OCI-M2 (cell line): ENCODE results near the gene CEP20.
"Not testable (repeated sequence)": the region's sequence is repeated elsewhere in the genome, so short reads cannot be mapped to it uniquely, and the experiment has no call there.

Experiments used
- DNase-seq: peaks from one replicate; lab custom pipeline; 2025; ENCODE audit not compliant: unreplicated experiment; lab: John Stamatoyannopoulos, UW

The CEP20 gene

GRCh38 chr16:15858921-15859668 is 29.3 kb downstream of the CEP20 start:
- no peak for DNase-seq

DNA sequence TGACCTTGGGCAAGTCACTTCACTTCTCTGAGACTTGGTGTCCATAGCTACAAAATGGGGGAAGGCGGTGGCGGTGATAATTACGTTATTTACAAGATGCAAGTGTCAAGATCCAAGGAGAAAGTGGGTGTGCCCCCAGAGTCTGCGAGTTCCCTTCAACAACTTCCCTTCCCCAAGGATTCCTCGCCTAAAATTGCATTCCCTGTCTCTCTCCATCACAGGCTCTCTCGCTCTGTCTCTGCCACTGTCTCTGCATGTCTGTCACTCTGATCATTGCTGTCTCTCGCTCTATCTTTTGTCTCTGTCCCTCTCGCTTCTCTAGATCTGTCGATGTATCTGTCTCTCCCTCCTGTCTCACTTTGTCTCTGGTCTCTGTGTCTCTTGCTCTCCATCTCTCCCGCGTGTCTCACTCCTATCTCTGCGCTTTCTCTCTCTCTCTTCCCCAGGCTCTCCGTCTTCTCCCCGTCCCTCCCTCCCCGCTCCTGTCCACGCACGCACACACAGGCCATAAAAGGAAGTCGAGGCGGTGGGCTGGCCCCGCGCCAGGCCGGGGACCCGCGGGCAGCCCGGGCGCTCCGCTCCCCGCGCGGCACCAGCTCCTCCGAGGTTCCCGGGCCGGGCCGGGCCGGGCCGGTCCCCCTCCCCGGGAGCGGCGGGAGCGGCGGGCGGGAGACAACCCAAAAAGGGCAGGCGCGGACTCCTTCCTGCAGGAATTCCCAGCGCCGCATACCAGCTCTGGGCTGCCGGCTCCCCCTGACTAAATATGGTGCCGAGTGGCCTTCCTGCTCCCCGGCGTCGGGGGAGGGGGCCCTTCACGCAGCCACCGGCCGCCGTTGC is 30.5 kb downstream of the CEP20 start:
- no peak for DNase-seq

DNA sequence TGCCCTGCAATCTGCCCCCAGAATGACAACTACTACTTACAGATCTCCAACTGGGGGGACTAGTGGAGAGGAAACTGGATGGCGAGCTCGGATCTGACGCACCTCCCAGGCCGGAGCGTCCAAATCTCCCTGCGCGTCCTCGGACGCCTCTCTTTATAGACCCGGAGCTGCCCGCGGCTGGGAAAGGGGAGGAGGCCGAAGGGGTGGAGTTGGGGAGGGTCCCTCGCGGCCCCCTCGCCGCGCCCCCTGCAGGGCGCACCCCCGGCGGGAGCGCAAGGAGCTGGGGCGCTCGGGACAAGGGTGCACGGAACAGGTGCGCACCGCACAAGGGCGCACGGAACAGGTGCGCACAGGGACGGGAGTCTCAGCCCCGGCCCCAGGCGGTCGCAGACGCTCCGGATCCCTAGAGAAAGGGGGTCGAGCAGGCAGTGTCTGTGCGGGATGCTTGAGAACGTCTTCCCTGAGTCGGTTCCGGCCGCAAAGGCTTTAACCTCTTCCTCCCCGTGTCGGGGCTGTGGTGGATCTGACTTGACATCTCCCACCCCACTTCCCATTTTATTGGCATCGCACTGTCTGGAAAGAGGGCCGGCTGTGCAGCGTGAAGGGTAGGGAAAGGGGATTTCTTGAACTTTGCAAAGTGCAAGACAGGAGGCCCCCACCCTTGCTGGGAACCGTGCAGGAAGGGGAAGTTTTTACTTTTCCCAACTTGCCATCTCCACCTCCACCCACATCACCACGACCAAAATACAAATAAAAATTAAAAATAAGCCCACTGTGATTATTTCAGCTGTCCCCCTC is 31.3 kb downstream of the CEP20 start, which contains the start of gene MYH11:
Gene MYH11, minus strand, starts transcription at position 128 of the 798 bp plus-strand sequence. CDS start 18,776 bp downstream, outside the sequence.
- DNase-seq, result no peak

GRCh38 chr16:15856182-15856581 is 32.2 kb downstream of the CEP20 start:
- DNase-seq, result no peak

DNA sequence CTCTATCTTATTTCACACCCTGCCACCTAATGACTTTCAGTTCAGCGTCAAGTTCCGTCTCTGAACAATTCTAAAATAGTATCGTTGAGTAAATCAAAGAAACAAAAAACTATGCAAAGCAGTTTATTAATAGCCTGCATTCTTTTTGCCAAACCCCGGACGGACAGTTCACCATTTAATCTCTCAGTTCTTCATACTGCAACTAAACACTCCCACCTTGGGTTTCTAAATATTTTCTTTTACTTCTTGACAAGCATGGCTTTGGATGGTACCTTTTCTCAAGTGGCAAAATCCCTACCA is 32.7 kb downstream of the CEP20 start:
- DNase-seq, result no peak

DNA sequence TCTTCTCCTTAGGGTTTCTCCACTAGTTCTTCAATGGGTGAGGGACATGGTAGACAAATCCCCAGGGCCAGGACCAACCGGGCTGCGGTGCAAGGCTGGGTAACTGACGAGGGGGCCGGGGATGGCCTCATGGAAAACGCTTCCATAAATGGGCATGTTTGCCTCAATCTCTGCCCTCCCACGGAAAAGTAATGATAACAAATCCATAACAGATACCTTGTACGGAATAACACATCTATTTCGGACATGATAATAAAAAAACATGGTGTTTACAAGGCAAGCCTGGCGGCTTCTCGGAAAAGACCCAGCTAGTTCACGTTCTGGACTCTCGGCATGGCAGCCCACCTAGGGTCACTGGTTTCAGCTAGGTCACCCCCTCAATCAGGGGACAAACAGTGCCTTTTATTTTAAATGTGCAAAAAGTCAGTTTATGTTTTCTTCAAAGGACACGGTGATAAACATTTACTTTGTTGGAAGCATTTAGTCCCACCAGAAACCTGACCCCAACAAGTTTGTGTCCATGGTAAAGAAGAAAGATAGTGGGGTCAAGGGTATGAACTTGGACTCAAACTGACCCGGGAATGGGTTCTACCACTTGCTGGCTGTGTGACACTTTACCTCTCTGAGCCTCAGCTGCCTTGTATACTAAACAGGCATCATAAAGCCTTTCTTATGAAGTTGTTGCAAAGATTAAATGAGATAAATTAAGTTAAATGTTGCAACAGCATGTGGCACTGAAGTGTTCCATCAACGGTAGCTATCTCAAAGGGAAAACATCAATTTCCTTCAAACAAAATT is 33.3 kb downstream of the CEP20 start:
- DNase-seq, result no peak

DNA sequence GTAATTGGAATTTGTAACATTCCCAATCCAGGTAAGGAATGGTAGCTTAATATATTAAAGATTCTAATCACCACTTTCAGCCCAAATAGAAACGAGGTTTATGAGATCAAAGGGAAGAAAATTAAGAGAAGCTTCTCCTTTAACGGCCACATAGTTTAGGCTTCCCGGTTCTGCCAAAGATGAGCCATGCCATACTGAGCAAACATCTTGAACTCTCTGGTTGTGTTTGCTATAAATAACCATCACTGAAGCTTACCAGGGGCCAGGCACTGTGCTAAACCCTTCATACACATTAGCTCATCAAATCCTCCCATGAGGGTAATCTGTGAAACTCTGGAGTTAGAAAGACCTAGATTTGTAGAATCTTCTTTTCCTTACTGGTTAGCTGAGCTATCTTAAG is 34.3 kb downstream of the CEP20 start:
- no peak for DNase-seq

DNA sequence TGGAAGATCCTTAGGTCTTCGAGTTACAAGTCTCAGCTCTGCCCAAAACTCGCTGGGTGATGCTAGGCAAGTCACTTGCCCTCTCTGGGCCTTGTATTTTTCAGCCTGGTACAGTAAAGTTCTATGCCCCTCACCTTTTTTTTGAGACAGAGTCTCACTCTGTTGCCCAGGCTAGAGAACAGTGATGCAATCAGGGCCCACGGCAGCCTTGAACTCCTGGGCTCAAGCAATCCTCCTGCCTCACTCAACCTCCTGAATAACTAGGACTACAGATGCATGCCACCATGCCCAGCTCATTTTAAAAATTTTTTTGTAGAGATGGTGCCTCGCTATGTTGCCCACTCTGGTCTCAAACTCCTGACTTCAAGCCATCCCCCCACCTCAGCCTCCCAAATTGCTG is 35.4 kb downstream of the CEP20 start:
- no peak for DNase-seq

DNA sequence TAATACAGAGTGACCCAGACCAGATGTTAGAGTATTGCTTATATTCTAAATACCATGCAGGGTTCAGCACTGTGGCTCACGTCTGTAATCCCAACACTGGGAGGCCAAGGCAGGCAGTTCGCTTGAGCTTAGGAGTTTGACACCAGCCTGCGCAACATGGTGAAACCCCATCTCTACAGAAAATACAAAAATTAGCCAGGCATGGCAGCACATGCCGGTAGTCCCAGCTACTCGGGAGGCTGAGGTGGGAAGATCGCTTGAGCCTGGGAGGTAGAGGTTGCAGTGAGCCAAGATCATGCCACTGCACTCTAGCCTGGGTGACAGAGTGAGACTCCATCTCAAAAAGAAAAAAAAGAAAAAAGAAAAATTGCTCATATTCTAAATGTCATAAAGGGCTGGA is 37.8 kb downstream of the CEP20 start:
- not testable (repeated sequence) for DNase-seq

GRCh38 chr16:15849209-15849981 is 39.0 kb downstream of the CEP20 start:
- DNase-seq, result no peak

GRCh38 chr16:15847611-15848175 is 40.7 kb downstream of the CEP20 start:
- DNase-seq, result no peak

DNA sequence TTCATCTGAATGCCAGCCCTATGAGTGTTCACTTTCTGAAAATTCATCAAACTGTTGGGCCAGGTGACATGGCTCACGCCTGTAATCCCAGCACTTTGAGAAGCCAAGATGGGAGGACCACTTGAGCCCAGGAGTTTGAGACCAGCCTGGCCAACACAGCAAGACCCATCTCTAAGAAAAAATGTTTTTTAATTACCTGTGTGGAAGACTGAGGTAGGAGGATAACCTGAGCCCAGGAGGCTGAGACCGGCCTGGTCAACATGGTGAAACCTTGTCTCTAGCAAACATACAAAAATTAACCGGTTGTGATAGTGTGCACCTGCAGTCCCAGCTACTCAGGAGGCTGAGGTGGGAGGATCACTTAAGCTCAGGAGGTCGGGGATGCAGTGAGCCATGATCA is 41.9 kb downstream of the CEP20 start:
- no peak for DNase-seq

DNA sequence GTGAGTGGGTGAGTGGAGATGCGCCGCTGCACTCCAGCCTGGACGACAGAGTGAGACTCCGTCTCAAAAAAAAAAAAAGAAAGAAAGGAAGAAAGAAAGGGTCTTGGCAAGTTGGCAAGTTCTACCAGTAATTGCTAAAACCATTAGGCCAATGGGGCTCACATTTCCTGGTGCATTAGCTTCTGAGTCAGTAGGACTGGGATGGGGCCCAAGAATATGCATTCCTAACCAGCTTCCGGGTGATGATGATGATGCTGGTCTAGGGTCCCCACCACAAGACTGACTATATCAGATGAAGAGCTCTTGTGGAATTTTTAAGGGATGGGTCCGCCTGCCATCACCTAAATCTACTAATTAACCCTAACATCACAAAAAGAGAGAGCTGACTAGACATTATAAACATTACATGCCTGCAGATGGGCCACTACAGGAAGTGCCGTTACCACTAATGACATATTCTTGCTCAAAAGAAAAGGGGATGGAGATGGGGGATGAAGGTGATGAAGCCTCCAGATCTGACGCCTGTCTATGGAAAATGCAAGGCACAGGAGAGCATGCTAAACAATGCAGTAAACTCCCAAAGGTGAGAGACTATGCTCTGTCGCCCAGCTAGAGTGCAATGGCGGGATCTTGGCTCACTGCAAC is 44.6 kb downstream of the CEP20 start:
- DNase-seq, result no peak

- DNase-seq, result not testable (repeated sequence)
Observed at GRCh38 chr16:15839204-15839603, 49.2 kb downstream of the CEP20 start.

GRCh38 chr16:15837761-15838160 is 50.6 kb downstream of the CEP20 start:
- DNase-seq, result no peak

DNA sequence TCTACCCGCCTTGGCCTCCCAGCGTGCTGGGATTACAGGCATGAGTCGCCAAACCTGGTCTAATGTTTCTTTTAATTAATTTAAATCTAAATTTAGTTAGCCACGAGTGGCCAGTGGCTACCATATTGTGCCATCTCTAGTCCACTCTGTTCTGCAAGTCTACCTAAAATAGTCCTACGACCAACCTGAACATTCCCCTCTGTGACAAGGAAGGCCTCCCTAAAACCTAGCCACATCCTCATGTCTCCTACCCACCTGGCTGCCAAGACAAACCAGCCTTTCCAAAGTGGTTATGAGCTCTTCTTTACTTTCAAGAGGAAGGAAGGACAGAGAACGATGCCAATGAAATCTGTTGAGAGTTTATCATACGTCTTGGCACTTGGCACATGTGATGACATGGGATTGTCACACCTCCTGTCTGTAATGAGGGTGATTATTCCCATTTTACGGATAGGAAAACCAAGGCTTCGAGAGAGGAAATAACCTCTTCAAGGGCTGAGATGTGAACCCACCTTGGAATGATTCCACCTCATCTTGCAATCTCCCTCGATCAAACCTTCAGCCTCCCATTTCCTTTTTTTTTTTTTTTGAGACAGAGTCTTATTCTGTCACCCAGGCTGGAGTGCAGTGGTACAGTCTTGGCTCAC is 51.3 kb downstream of the CEP20 start:
- DNase-seq, result no peak

DNA sequence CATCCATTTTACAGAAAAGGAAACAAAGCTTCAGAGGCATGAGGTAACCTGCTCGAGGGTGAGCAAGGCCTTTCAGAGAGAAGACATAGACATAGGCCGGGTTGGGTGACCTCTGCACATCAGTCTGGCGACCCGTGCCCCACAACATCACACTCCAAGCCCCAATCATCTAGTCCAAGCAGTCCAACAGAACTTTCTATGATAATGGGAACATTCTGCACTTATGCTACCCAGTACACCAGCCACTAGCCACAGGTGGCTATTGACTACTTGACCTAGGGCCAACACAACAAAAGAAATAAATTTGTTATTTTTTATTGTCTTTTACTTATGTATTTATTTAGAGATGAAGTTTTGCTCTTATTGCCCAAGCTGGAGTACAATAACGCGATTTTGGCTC is 52.3 kb downstream of the CEP20 start:
- DNase-seq, result no peak

DNA sequence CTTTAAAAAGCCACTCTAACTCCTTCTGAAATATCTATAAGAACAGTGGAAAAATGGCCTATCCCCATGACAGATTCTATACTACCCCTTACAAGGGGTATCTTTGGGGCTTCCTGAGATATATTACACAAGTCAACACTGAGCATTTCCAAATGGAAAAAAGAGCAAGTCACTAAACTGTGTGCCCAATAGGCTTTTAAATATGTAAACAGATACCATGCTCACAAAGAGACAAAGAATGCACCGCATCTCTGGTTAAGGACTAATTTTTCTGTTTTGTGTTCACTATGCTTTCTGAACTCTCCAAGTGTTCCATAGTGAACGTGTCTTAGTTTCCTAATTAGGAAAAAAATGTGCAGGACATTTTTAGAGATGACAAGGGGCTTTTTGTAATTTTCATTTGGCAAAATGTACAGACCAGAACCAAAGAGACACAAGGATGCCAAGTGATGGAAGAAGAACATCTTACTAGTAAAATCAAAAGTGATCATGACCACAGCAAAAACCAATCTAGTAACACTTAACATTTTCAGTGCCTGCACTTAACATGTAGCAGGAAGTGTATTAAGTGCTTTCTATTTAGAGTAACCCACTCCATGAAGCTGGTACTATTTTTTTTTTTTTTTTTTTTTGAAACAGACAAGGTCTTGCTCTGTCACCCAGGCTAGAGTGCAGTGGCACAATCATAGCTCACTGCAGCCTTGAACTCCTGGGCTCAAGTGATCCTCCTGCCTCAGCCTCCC is 53.1 kb downstream of the CEP20 start:
- no peak for DNase-seq
